HUES6 (cell line): ENCODE data around the gene OR2T8.

Experiments used
- H3K27ac ChIP-seq: 2 replicates; pipeline ENCODE4 v1.7.0; 2013; ENCODE audit warnings: low read depth, mild to moderate bottlenecking, low read length, inconsistent platforms
- H3K27me3 ChIP-seq: 2 replicates; pipeline ENCODE4 v1.6.1; 2013; ENCODE audit warnings: low read length; ENCODE audit not compliant: control insufficient read depth, insufficient read depth
- H3K36me3 ChIP-seq: 2 replicates; pipeline ENCODE4 v1.6.1; 2013; ENCODE audit warnings: low read length; ENCODE audit not compliant: control insufficient read depth, insufficient read depth
- H3K4me1 ChIP-seq: 2 replicates; pipeline ENCODE4 v1.6.1; 2013; ENCODE audit warnings: low read length; ENCODE audit not compliant: control insufficient read depth, insufficient read depth
- H3K4me3 ChIP-seq: 2 replicates; pipeline ENCODE4 v1.5.1; 2013; ENCODE audit warnings: low read depth, low read length
- H3K9ac ChIP-seq: one replicate; pipeline ENCODE4 v1.6.1; 2013; ENCODE audit warnings: mild to moderate bottlenecking, low read length
- H3K9me3 ChIP-seq: 2 replicates; pipeline ENCODE4 v1.6.1; 2013; ENCODE audit warnings: low read depth, low read length; ENCODE audit not compliant: control insufficient read depth, insufficient read depth

The OR2T8 gene, protein sequence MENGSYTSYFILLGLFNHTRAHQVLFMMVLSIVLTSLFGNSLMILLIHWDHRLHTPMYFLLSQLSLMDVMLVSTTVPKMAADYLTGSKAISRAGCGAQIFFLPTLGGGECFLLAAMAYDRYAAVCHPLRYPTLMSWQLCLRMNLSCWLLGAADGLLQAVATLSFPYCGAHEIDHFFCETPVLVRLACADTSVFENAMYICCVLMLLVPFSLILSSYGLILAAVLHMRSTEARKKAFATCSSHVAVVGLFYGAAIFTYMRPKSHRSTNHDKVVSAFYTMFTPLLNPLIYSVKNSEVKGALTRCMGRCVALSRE

DNA sequence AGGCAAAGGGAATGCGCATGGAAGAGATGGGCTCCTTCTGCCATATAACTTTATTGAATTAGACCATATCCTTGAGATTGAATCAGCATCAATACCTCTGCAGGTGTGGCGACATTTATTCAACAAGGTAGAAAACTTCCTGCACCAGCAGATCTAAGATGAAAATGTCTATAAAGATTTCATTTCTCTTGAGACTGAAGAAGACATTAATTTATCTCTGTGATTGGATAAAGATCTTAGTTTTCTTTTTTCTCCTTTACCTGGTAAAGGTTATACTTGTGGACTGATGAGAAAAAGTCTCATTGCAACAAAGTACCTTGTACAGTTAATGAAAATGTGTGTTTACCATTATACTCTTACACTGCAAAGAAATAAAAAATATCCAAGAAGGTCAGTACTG lies at the start of gene OR2T8:
Gene OR2T8 (plus strand): TSS at position 301 of the 400 bp plus-strand sequence. CDS start 766 bp downstream, outside the sequence.
- no peaks in the 10 kb centered on the region for H3K27me3 ChIP-seq
- H3K27ac ChIP-seq = no peak within 1 kb of the TSS
- H3K9ac ChIP-seq = no peak within 1 kb of the TSS
- H3K4me3 ChIP-seq = no peak within 1 kb of the TSS
- H3K36me3 ChIP-seq = no peaks in the 10 kb centered on the region
- H3K9me3 ChIP-seq = peaks cover 19% of the 10 kb centered on the region; the same call in 1 of the 2 replicates
- no peaks in the 10 kb centered on the region for H3K4me1 ChIP-seq

DNA sequence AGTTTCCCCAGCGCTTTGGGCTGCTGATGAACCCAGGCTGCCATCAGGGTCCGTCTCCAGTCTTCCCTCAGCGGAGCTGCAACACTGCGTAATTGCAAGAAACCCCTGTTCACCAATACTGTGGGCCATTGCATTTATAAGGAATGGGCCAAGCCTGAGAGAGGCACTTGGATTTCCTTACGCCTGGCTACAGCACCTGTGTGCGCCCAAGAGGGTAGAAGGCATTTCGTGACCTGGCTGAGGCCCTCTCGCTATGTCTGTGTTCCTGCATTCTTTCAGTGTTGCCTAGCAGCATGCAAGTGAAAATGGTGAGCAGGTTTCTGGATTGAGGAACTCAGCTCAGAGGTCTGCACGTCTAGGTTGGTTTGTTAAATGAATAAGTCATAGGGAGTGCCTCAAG lies 36.7 kb upstream of the OR2T8 start:
- H3K4me1 ChIP-seq = no peaks in the 10 kb centered on the region
- no peaks in the 10 kb centered on the region for H3K36me3 ChIP-seq
- H3K9ac ChIP-seq = no peak overlapping the region
- H3K9me3 ChIP-seq = peaks cover 16% of the 10 kb centered on the region; the same call in 1 of the 2 replicates
- H3K27me3 ChIP-seq = no peaks in the 10 kb centered on the region
- no peak overlapping the region for H3K27ac ChIP-seq
- no peak overlapping the region for H3K4me3 ChIP-seq

DNA sequence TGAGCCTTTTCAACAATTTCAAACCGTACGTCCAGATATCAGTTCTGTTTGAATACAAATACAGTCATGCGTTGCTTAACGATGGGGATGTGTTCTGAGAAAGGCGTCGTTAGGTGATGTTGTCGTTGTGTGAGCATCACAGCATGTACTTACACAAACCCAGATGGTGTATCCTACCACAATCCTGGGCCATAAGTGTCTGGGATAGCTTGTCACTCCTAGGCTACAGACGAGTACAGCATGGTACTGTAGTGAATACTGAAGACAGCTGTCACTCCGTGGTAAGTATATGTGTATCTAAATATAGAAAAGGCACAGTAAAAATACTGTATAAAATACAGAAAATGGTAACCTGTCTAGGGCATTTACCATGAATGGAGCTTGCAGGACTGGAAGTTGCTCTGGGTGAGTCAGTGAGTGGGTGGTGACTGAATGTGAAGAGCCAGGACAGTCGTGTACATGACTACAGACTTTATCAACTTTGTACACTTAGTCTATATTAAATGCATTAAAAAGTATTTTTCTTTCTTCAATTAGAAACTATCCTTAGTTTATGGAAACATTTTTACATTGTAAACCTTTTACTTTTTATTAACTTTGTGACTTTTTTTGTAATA lies 35.1 kb upstream of the OR2T8 start:
- H3K4me3 ChIP-seq = no peak overlapping the region
- no peak overlapping the region for H3K9ac ChIP-seq
- H3K9me3 ChIP-seq = peaks cover 7% of the 10 kb centered on the region; the same call in 1 of the 2 replicates

DNA sequence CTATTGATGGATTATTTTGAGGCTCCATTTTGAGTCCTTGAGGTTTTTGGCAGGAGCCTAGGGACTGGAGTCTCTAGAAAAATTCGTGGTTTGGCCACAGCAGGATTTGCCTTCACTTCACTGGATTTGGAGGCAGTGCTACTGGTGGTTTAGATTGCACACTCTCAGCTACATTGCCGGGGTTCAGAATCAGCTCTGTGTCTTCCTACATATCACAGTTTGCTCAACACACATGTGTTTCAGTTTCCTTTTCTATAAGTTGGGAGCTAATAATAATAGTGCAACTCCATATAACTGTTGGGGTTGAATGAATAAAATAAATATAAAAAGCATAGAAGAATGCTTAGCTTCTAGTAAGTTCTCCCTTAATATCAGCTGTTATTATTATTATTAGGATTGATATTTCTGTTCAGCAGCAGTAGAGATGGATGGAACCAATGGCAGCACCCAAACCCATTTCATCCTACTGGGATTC lies 24.9 kb upstream of the OR2T8 start, which contains the start of gene OR2W3:
Gene OR2W3 (plus strand): TSS at position 425 of the 475 bp plus-strand sequence. CDS start 0 bp downstream, at position 425.
- Histone ChIP-seq H3K4me3 (no peak within 1 kb of the TSS), H3K9ac (no peak within 1 kb of the TSS), H3K27ac (no peak within 1 kb of the TSS), H3K27me3 (no peaks in the 10 kb centered on the region), H3K4me1 (no peaks in the 10 kb centered on the region), H3K36me3 (no peaks in the 10 kb centered on the region), H3K9me3 (peaks cover 24% of the 10 kb centered on the region)

More for the DNA sequence above, 35.1 kb upstream of the OR2T8 start:
- Histone ChIP-seq H3K36me3 (no peaks in the 10 kb centered on the region), H3K27ac (no peak overlapping the region), H3K4me1 (no peaks in the 10 kb centered on the region), H3K27me3 (no peaks in the 10 kb centered on the region)

DNA sequence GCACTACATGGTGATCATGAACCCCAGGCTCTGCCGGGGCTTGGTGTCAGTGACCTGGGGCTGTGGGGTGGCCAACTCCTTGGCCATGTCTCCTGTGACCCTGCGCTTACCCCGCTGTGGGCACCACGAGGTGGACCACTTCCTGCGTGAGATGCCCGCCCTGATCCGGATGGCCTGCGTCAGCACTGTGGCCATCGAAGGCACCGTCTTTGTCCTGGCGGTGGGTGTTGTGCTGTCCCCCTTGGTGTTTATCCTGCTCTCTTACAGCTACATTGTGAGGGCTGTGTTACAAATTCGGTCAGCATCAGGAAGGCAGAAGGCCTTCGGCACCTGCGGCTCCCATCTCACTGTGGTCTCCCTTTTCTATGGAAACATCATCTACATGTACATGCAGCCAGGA lies 24.1 kb upstream of the OR2T8 start:
- Histone ChIP-seq H3K27ac (no peak overlapping the region), H3K9me3 (peaks cover 27% of the 10 kb centered on the region), H3K9ac (no peak overlapping the region), H3K4me3 (no peak overlapping the region), H3K36me3 (no peaks in the 10 kb centered on the region), H3K4me1 (no peaks in the 10 kb centered on the region), H3K27me3 (no peaks in the 10 kb centered on the region)

DNA sequence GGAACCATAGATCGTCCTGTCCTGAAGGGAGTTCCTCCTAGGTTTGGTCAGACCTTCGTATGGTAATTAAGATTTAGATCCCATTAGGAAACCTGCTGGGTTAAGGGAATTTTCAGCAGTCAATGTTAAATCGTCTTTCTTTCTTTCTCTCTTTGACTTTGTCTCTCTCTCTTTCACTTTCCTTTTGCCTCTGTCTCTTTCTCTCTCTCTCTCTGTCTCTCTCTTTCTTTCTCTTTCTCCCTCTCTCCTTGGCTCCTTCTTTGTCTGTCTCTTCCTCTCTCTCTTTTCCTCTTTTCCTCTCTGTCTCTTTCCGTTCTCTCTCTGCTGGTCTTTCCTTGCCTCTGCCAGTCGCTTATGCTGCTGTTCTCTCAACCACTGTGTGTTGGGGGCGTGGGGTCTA lies 15.9 kb upstream of the OR2T8 start:
- Histone ChIP-seq H3K9me3 (peaks cover 23% of the 10 kb centered on the region; the same call in 1 of the 2 replicates), H3K27me3 (no peaks in the 10 kb centered on the region), H3K4me3 (no peak overlapping the region), H3K36me3 (no peaks in the 10 kb centered on the region), H3K27ac (no peak overlapping the region), H3K4me1 (no peaks in the 10 kb centered on the region), H3K9ac (no peak overlapping the region)

DNA sequence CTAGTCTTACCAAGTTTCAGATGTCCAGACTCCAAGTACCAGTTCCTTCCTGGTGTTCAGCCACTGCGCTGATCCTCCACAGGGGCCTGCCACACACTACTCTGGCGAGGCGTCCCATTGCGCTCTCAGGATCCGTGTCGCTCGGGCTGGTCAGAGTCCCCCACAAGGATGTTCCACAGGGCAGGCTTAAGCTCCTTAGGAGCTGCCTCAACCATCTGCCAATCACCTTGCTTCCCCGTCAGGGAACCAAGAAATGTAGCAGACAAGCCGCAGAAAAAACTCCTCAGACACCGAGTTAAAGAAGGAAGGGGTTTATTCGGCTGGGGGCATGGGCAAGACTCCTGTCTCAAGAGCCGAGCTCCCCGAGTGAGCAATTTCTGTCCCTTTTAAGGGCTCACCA lies 14.9 kb upstream of the OR2T8 start:
- Histone ChIP-seq H3K9me3 (peaks cover 23% of the 10 kb centered on the region; the same call in 1 of the 2 replicates), H3K27ac (no peak overlapping the region), H3K9ac (no peak overlapping the region), H3K36me3 (no peaks in the 10 kb centered on the region), H3K4me3 (no peak overlapping the region), H3K4me1 (no peaks in the 10 kb centered on the region), H3K27me3 (no peaks in the 10 kb centered on the region)

DNA sequence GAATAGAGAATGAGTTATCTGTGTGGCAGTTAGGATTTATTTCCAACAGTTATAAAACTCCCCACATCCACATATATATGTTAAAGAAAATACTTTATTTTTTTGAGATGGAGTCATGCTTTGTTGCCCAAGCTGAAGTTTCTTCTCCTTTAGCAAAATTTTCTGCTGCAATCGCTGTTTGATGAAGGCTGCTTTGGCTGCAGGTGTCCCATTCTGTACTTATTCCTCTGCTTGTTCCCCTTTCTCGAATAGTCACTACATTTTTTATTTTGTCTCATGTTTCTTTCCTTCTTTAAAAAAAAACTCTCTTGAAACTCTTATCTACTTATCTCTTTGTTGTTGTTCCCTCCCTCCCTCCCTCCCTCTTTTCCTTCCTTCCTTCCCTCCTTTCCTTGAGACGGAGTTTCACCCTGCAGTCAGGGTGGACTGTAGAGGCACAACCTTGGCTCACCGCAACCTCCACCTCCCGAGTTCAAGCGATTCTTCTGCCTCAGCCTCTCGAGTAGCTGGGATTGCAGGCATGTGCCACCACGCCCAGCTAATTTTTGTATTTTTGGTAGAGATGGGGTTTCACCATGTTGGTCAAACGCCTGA lies 14.0 kb upstream of the OR2T8 start:
- H3K27ac ChIP-seq = no peak overlapping the region
- no peaks in the 10 kb centered on the region for H3K36me3 ChIP-seq
- H3K9me3 ChIP-seq = peaks cover 25% of the 10 kb centered on the region; the same call in 1 of the 2 replicates
- no peak overlapping the region for H3K9ac ChIP-seq
- no peak overlapping the region for H3K4me3 ChIP-seq
- no peaks in the 10 kb centered on the region for H3K27me3 ChIP-seq
- H3K4me1 ChIP-seq = no peaks in the 10 kb centered on the region

DNA sequence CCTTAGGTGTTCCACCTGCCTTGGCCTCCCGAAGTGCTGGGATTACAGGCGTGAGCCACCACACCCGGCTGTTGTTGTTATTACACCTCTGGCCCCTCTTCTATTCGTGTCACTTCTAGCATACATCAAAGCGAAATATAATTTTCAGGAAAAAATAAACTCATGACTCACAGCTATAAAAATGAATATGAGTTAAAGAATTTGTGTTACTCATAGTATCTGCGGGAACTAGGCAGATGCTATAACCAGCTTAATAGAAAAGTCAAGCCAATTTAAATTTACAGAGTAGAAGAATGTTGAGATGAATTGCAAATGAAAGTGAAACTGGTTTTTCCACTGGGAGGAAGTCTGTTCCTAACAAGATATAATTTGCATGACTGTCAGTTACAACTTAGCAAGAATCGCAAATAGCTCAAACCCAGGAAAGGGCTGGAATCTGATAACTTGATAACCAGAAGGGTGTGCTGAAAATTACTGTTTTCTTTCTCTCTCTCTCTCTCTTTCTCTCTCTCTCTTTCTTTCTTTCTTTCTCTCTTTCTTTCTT lies 13.5 kb upstream of the OR2T8 start:
- H3K4me3 ChIP-seq = no peak overlapping the region
- no peaks in the 10 kb centered on the region for H3K27me3 ChIP-seq
- H3K27ac ChIP-seq = no peak overlapping the region
- no peaks in the 10 kb centered on the region for H3K36me3 ChIP-seq
- H3K9me3 ChIP-seq = peaks cover 29% of the 10 kb centered on the region
- no peaks in the 10 kb centered on the region for H3K4me1 ChIP-seq
- H3K9ac ChIP-seq = no peak overlapping the region

DNA sequence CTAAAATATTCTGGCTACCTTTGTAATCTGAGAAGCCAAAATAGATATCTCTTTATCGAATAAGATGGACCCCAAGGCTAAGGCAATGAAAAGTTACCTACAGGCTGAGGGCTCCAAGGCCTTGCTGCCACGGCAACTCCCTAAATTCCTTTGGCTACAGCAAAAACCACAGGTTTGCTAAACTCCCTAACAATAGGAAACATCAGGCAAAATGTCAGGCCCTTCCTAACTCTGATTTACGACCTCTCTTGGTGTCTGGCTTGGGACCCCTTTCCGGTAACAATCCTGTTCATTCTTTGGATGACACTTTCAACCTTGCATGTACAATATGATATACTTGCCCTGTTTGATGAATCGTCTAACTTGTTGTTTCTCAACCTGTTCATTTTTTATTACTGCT lies 11.3 kb upstream of the OR2T8 start:
- H3K36me3 ChIP-seq = no peaks in the 10 kb centered on the region
- no peaks in the 10 kb centered on the region for H3K27me3 ChIP-seq
- no peak overlapping the region for H3K4me3 ChIP-seq
- H3K27ac ChIP-seq = no peak overlapping the region
- no peaks in the 10 kb centered on the region for H3K4me1 ChIP-seq
- peaks cover 36% of the 10 kb centered on the region for H3K9me3 ChIP-seq
- no peak overlapping the region for H3K9ac ChIP-seq

DNA sequence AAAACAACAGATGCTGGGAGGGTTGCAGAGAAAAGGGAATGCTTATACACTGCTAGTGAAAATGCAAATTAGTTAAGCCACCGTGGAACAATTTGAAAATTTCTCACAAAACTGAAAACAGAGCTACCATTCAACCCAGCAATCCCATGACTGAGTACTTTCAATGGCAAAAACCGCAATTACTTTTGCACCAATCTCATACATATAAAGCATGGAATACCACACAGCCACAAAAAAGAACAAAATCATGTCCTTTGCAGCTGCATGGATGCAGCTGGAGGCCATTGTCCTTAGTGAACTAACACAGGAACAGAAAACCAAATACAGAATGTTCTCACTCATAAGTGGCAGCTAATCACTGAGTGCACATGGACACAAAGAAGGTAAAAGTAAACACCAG lies 6.3 kb upstream of the OR2T8 start:
- H3K4me3 ChIP-seq = no peak overlapping the region
- no peaks in the 10 kb centered on the region for H3K27me3 ChIP-seq
- peaks cover 35% of the 10 kb centered on the region for H3K9me3 ChIP-seq
- no peak overlapping the region for H3K27ac ChIP-seq
- no peaks in the 10 kb centered on the region for H3K4me1 ChIP-seq
- H3K36me3 ChIP-seq = no peaks in the 10 kb centered on the region
- no peak overlapping the region for H3K9ac ChIP-seq
